Measurements from ENCODE around the gene TARM1.
"Not testable (repeated sequence)": the region's sequence is repeated elsewhere in the genome, so short reads cannot be mapped to it uniquely, and the experiment has no call there.

Gene TARM1

GRCh38 chr19:54077334-54077733 lies 3.8 kb downstream of the TARM1 start:
- H3K9me3 Mint-ChIP-seq: peaks cover 3% of the 10 kb centered on the region
- H3K4me3 Mint-ChIP-seq: no peak overlapping the region
- no peak overlapping the region for H3K27ac Mint-ChIP-seq

GRCh38 chr19:54074851-54075250 lies 6.3 kb downstream of the TARM1 start:
- Mint-ChIP-seq H3K9me3 (no peaks in the 10 kb centered on the region), H3K4me3 (no peak overlapping the region)

More at GRCh38 chr19:54077334-54077733, 3.8 kb downstream of the TARM1 start:
- H3K27me3 Mint-ChIP-seq (ENCODE audit: low read depth): no peaks in the 10 kb centered on the region
- no peaks in the 10 kb centered on the region for H3K36me3 Mint-ChIP-seq (ENCODE audit: low read depth)
- no peaks in the 10 kb centered on the region for H3K4me1 Mint-ChIP-seq (ENCODE audit: low read depth)

GRCh38 chr19:54073829-54074228 lies 7.3 kb downstream of the TARM1 start:
- Mint-ChIP-seq H3K9me3 (no peaks in the 10 kb centered on the region), H3K4me3 (no peak overlapping the region), H3K36me3 (ENCODE audit: low read depth) (no peaks in the 10 kb centered on the region), H3K27ac (no peak overlapping the region), H3K4me1 (ENCODE audit: low read depth) (no peaks in the 10 kb centered on the region), H3K27me3 (ENCODE audit: low read depth) (no peaks in the 10 kb centered on the region)

More at GRCh38 chr19:54074851-54075250, 6.3 kb downstream of the TARM1 start:
- Mint-ChIP-seq H3K36me3 (ENCODE audit: low read depth) (no peaks in the 10 kb centered on the region), H3K27me3 (ENCODE audit: low read depth) (no peaks in the 10 kb centered on the region), H3K4me1 (ENCODE audit: low read depth) (no peaks in the 10 kb centered on the region), H3K27ac (no peak overlapping the region)

GRCh38 chr19:54069470-54069869 lies 11.7 kb downstream of the TARM1 start:
- no peaks in the 10 kb centered on the region for H3K4me1 Mint-ChIP-seq (ENCODE audit: low read depth)
- no peak overlapping the region for H3K27ac Mint-ChIP-seq
- peaks cover 5% of the 10 kb centered on the region for H3K27me3 Mint-ChIP-seq (ENCODE audit: low read depth)
- H3K4me3 Mint-ChIP-seq: no peak overlapping the region
- H3K9me3 Mint-ChIP-seq: no peaks in the 10 kb centered on the region
- H3K36me3 Mint-ChIP-seq (ENCODE audit: low read depth): no peaks in the 10 kb centered on the region

GRCh38 chr19:54063350-54064116 lies 17.6 kb downstream of the TARM1 start, which contains the start of gene VSTM1:
TSS of gene VSTM1 (minus strand) at chr19:54063897. CDS start at chr19:54063777, 120 bp downstream.
- Mint-ChIP-seq H3K36me3 (ENCODE audit: low read depth) (no peaks in the 10 kb centered on the region), H3K27ac (no peak within 1 kb of the TSS), H3K9me3 (no peaks in the 10 kb centered on the region), H3K4me1 (ENCODE audit: low read depth) (no peaks in the 10 kb centered on the region), H3K4me3 (no peak within 1 kb of the TSS), H3K27me3 (ENCODE audit: low read depth) (peaks cover 16% of the 10 kb centered on the region)

- no peak overlapping the region for H3K27ac Mint-ChIP-seq
- H3K4me1 Mint-ChIP-seq (ENCODE audit: low read depth): no peaks in the 10 kb centered on the region
- H3K4me3 Mint-ChIP-seq: no peak overlapping the region
- no peaks in the 10 kb centered on the region for H3K36me3 Mint-ChIP-seq (ENCODE audit: low read depth)
- peaks cover 16% of the 10 kb centered on the region for H3K27me3 Mint-ChIP-seq (ENCODE audit: low read depth)
- H3K9me3 Mint-ChIP-seq: no peaks in the 10 kb centered on the region
Observed at GRCh38 chr19:54062643-54063042, 18.5 kb downstream of the TARM1 start.

- no peaks in the 10 kb centered on the region for H3K27me3 Mint-ChIP-seq (ENCODE audit: low read depth)
- no peak overlapping the region for H3K4me3 Mint-ChIP-seq
- no peaks in the 10 kb centered on the region for H3K4me1 Mint-ChIP-seq (ENCODE audit: low read depth)
- H3K9me3 Mint-ChIP-seq: no peaks in the 10 kb centered on the region
- H3K27ac Mint-ChIP-seq: no peak overlapping the region
- H3K36me3 Mint-ChIP-seq (ENCODE audit: low read depth): no peaks in the 10 kb centered on the region
Observed at GRCh38 chr19:54047616-54048015, 33.5 kb downstream of the TARM1 start.

- H3K4me1 Mint-ChIP-seq (ENCODE audit: low read depth): no peaks in the 10 kb centered on the region
- no peaks in the 10 kb centered on the region for H3K36me3 Mint-ChIP-seq (ENCODE audit: low read depth)
- H3K27me3 Mint-ChIP-seq (ENCODE audit: low read depth): no peaks in the 10 kb centered on the region
- H3K4me3 Mint-ChIP-seq: no peak overlapping the region
- no peaks in the 10 kb centered on the region for H3K9me3 Mint-ChIP-seq
- no peak overlapping the region for H3K27ac Mint-ChIP-seq
Observed at GRCh38 chr19:54045771-54046170, 35.4 kb downstream of the TARM1 start.

- H3K4me1 Mint-ChIP-seq (ENCODE audit: low read depth): no peaks in the 10 kb centered on the region
- no peaks in the 10 kb centered on the region for H3K36me3 Mint-ChIP-seq (ENCODE audit: low read depth)
- H3K27ac Mint-ChIP-seq: no peak overlapping the region
- no peak overlapping the region for H3K4me3 Mint-ChIP-seq
- no peaks in the 10 kb centered on the region for H3K27me3 Mint-ChIP-seq (ENCODE audit: low read depth)
- no peaks in the 10 kb centered on the region for H3K9me3 Mint-ChIP-seq
Observed at GRCh38 chr19:54042989-54043388, 38.2 kb downstream of the TARM1 start.

- Mint-ChIP-seq H3K9me3 (no peaks in the 10 kb centered on the region), H3K4me1 (ENCODE audit: low read depth) (no peaks in the 10 kb centered on the region), H3K36me3 (ENCODE audit: low read depth) (no peaks in the 10 kb centered on the region), H3K27me3 (ENCODE audit: low read depth) (no peaks in the 10 kb centered on the region), H3K4me3 (no peak overlapping the region), H3K27ac (no peak overlapping the region)
Observed at GRCh38 chr19:54041969-54042606, 39.1 kb downstream of the TARM1 start.

GRCh38 chr19:54040003-54040402 lies 41.2 kb downstream of the TARM1 start:
- H3K4me1 Mint-ChIP-seq (ENCODE audit: low read depth): no peaks in the 10 kb centered on the region
- H3K27me3 Mint-ChIP-seq (ENCODE audit: low read depth): no peaks in the 10 kb centered on the region
- no peak overlapping the region for H3K27ac Mint-ChIP-seq
- no peaks in the 10 kb centered on the region for H3K36me3 Mint-ChIP-seq (ENCODE audit: low read depth)
- H3K9me3 Mint-ChIP-seq: no peaks in the 10 kb centered on the region
- H3K4me3 Mint-ChIP-seq: no peak overlapping the region

GRCh38 chr19:54036542-54036941 lies 44.6 kb downstream of the TARM1 start:
- not testable (repeated sequence) for H3K27me3 Mint-ChIP-seq (ENCODE audit: low read depth); H3K36me3 Mint-ChIP-seq (ENCODE audit: low read depth); H3K4me1 Mint-ChIP-seq (ENCODE audit: low read depth); H3K9me3 Mint-ChIP-seq; H3K27ac Mint-ChIP-seq; H3K4me3 Mint-ChIP-seq

GRCh38 chr19:54035215-54036178 lies 45.7 kb downstream of the TARM1 start:
- Mint-ChIP-seq H3K27me3 (ENCODE audit: low read depth) (peaks cover 6% of the 10 kb centered on the region), H3K27ac (no peak overlapping the region), H3K9me3 (no peaks in the 10 kb centered on the region), H3K4me3 (no peak overlapping the region), H3K4me1 (ENCODE audit: low read depth) (no peaks in the 10 kb centered on the region), H3K36me3 (ENCODE audit: low read depth) (no peaks in the 10 kb centered on the region)

- no peaks in the 10 kb centered on the region for H3K9me3 Mint-ChIP-seq
- no peak overlapping the region for H3K27ac Mint-ChIP-seq
- H3K4me1 Mint-ChIP-seq (ENCODE audit: low read depth): peaks cover 2% of the 10 kb centered on the region
- peaks cover 6% of the 10 kb centered on the region for H3K27me3 Mint-ChIP-seq (ENCODE audit: low read depth)
- H3K4me3 Mint-ChIP-seq: no peak overlapping the region
- no peaks in the 10 kb centered on the region for H3K36me3 Mint-ChIP-seq (ENCODE audit: low read depth)
Observed at GRCh38 chr19:54030895-54031586, 50.1 kb downstream of the TARM1 start.
